GM19035 (cell line): ENCODE results near the gene TP53TG3F.
"Not testable (repeated sequence)": the region's sequence is repeated elsewhere in the genome, so short reads cannot be mapped to it uniquely, and the experiment has no call there.

Experiments
- ATAC-seq: cut with Tn5 transposase; IDR thresholded peaks from one replicate; pipeline ENCODE4 v1.9.1; 2021; ENCODE audit not compliant: unreplicated experiment

The TP53TG3F gene, protein sequence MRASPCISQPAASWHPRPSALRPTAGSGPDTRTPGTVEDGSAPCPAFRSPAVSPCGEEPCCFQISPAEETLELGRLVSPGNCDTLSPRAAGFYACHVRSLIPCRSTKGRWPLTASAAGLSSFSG

DNA sequence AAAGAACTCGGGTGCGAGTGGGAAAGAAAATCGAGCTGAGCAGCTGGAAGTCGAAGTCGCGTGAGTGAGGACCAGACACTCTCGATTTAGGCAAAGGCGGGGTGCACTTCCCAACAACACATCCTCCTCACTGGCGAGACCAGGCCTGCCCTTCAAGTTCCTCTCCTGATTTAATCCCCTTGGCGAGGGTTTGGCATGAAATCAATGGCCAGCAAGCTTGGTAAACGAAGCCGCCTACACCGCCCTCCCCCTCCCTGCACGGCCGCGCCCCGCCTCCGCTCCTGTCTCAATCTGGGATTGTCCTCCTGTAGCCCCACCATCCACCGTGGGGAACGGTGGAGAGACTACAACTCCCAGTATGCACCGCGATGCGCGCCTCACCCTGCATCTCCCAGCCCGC, at the start of gene TP53TG3F:
Gene TP53TG3F (plus strand): TSS at position 301 of the 400 bp plus-strand sequence. CDS start 68 bp downstream, at position 369.
- ATAC-seq, result not testable (repeated sequence)

DNA sequence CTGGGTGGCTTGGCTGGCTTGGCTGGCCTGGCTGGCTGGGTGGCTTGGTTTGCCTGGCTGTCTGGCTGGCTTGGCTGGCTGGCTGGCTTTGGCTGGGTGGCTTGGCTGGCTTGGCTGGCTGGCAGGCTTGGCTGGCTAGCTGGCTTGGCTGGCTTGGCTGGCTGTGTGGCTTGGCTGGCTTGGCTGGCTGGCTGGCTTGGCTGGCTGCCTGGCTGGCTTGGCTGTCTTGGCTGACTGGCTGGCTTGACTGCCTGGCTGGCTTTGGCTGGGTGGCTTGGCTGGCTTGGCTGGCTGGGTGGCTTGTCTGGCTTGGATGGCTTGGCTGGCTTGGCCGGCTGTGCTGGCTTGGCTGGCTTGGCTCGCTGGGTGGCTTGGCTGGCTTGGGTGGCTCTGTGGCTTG, 32.2 kb downstream of the TP53TG3F start:
- not testable (repeated sequence) for ATAC-seq

GRCh38 chr16:33507231-33507630, 47.8 kb downstream of the TP53TG3F start:
- ATAC-seq, result not testable (repeated sequence)

DNA sequence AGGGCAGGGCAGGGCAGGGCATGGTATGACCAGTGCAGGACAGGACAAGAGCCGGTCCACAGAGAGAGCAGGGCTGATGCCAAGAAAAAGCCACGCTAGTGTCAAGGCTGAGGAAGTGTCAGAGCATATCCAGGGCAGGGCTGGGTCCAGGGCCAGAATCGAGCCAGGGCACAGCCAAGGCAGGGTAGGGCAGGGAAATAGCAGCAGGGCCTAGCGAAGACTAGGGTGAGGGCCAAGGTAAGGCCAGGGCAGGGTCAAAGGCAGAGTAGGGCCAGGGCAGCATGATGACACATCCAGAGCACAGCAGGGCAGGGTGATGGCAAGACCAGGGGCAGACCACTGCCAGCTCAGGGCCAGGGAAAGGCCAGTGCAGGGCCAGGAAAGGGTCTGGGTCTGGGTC, 49.7 kb downstream of the TP53TG3F start:
- ATAC-seq, result not testable (repeated sequence)

DNA sequence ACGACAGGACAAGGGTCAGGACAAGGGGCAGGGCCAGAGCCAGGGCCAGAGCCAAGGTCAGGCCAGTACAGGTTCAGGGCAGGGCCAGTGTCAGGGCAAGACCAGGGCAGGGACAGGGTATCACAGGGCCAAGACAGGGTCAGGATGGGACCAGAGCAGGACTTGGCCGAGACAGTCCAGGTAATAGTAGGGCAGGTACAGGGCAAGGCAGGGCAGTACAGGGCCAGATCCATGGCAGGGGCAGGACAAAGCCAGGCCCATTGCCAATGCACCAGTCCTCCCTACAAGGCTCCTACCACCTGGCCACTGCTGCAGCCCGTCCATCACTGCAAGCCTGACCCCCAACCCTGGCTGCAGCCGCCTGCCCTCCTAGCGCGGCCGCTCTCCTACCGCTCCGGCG, 50.5 kb downstream of the TP53TG3F start:
- ATAC-seq, result not testable (repeated sequence)
